ENCODE data around the gene FAM131C.
A peak's percentile ranks its signal among the peaks of the same experiment; 100 is the strongest.

Gene FAM131C

DNA sequence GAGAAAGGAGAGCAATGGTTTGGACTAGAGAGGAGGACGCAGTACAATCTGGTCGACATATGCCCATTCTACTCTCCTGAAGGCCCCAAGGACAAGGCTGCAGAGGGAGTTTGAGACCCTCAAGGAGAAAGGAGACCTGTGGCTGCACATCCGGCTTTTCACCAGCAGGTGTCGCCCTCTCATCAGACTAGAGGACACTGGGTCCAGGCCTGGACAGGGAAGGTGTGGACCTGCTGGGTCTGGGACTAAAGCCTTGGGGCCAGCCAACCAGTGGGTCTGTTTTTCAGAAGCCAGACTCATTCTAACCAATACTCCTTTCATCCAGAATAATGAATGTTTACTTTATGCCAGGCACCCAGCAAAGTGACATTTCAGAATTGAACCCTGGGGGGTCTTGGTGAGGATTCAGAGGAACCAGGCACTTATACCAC lies 64.4 kb downstream of the FAM131C start:
- H3K36me3 ChIP-seq (ENCODE audit: control insufficient read depth in 2 of 2, insufficient read depth in 1 of 2, low read length in 2 of 2) = no peaks in the 10 kb centered on the region
- TF ChIP-seq SP7 (tag by site-specific recombination; IDR thresholded peaks at IDR 0.05) = 0 out of 2 replicates have a peak, but pooled peaks have one; percentile 22
- TF ChIP-seq BCL11B (tag by site-specific recombination; IDR thresholded peaks at IDR 0.05; ENCODE audit: low read depth) = no peak
- no peak for TF ChIP-seq ZBTB17 (tag by site-specific recombination; IDR thresholded peaks at IDR 0.05)
- no peak for TF ChIP-seq ZNF37A (tag by site-specific recombination; IDR thresholded peaks at IDR 0.05)
- TF ChIP-seq ZBTB1 (tag by site-specific recombination; IDR thresholded peaks at IDR 0.05) = no peak
- no peak for TF ChIP-seq ZNF221 (tag by site-specific recombination; IDR thresholded peaks at IDR 0.05; ENCODE audit: borderline replicate concordance)
- peak; percentile 85 for TF ChIP-seq ZNF654 (tag by site-specific recombination; IDR thresholded peaks at IDR 0.05; ENCODE audit: low read depth)
- TF ChIP-seq ZNF76 (tag by site-specific recombination; IDR thresholded peaks at IDR 0.05; ENCODE audit: borderline replicate concordance, low read depth) = no peak
- TF ChIP-seq ZNF2 (tag by site-specific recombination; IDR thresholded peaks at IDR 0.05) = peak; percentile 42; the same call in 1 of the 2 replicates
- no peak for TF ChIP-seq ZNF138 (tag by site-specific recombination; IDR thresholded peaks at IDR 0.05; ENCODE audit: borderline replicate concordance)
- no peak for TF ChIP-seq ZNF311 (tag by site-specific recombination; IDR thresholded peaks at IDR 0.05; ENCODE audit: borderline replicate concordance)
- no peak for TF ChIP-seq KLF9 (tag by site-specific recombination; IDR thresholded peaks at IDR 0.05; ENCODE audit: low read depth)
- TF ChIP-seq CTCF (tag by site-specific recombination; IDR thresholded peaks at IDR 0.05) = peak; percentile 84
- TF ChIP-seq GLIS1 (tag by site-specific recombination; IDR thresholded peaks at IDR 0.05) = peak; percentile 78
- TF ChIP-seq ZNF280C (tag by site-specific recombination; IDR thresholded peaks at IDR 0.05) = no peak
- TF ChIP-seq ZBTB8A (tag by site-specific recombination; IDR thresholded peaks at IDR 0.05) = no peak
- ChIA-PET CTCF (interaction anchor here (0.6 to 4.7 kb wide), 25 partner anchors 8 to 971 kb away, joined by 3 to 47 read pairs (median 4); partner anchors contain the start of genes FAM131C and HSPB7), POLR2A (no interaction called here)
- no peaks in the 10 kb centered on the region for H3K4me1 ChIP-seq (ENCODE audit: control insufficient read depth, insufficient read depth, low read length)
- no peak overlapping the region for H3K4me3 ChIP-seq (ENCODE audit: low read depth, low read length)
- no peak overlapping the region for H3K27ac ChIP-seq (ENCODE audit: extremely low read depth, low read depth, low read length)
- H3K9me3 ChIP-seq (ENCODE audit: control insufficient read depth, insufficient read depth, low read depth, low read length) = no peaks in the 10 kb centered on the region
